Progenitor cell of endocrine pancreas (in vitro differentiated cells): Measurements from ENCODE around the gene NTF3. TPM values are rescaled to one million over a fixed set of nuclear protein-coding genes. Genes with fewer than 3 reads are reported as not detected.

Source experiments
- DNase-seq: peaks from one replicate; pipeline ENCODE4 v3.0.0; 2021; ENCODE audit warnings: low spot score; ENCODE audit not compliant: unreplicated experiment
- H3K27ac Mint-ChIP-seq: 2 replicates; pipeline ENCODE4 v1.8.0; 2021; ENCODE audit warnings: mild to moderate bottlenecking, moderate library complexity, mixed read lengths
- H3K27me3 Mint-ChIP-seq: 2 replicates; pipeline ENCODE4 v1.8.0; 2021; ENCODE audit warnings: mixed read lengths
- H3K36me3 Mint-ChIP-seq: 2 replicates; pipeline ENCODE4 v1.8.0; 2022; ENCODE audit warnings: mixed read lengths; ENCODE audit not compliant: insufficient read depth
- H3K4me1 Mint-ChIP-seq: 2 replicates; pipeline ENCODE4 v1.8.0; 2021; ENCODE audit warnings: low read depth, mixed read lengths
- H3K4me3 Mint-ChIP-seq: 2 replicates; pipeline ENCODE4 v1.8.0; 2021; ENCODE audit warnings: low read depth, mild to moderate bottlenecking, moderate library complexity, mixed read lengths
- H3K9me3 Mint-ChIP-seq: 2 replicates; pipeline ENCODE4 v1.8.0; 2021; ENCODE audit warnings: low read depth, mixed read lengths
- long read RNA-seq: library from polyadenylated mRNA; unstranded; transcript quantifications from one replicate; pipeline ENCODE4 v2.0.0, GENCODE V29; 2020
- total RNA-seq: library from RNA; stranded (reverse); gene quantifications from 2 replicates; pipeline ENCODE4 v1.2.1, GENCODE V29; 2021
- TF ChIP-seq, protein P1 (sequence below): fragments of 200-600 bp; sonication (generic); IDR thresholded peaks from one replicate; pipeline ENCODE4 v1.5.0; 2021; ENCODE audit warnings: antibody characterized with exemption, mild to moderate bottlenecking; ENCODE audit not compliant: unreplicated experiment

Gene NTF3
- total RNA-seq: 1.2 and 2.4 TPM in 2 replicates
- long read RNA-seq, partial matches to known transcripts: 0 of 4 reads
- long read RNA-seq, other reads (novel, unspliced or antisense): 1 of 4 reads

DNA sequence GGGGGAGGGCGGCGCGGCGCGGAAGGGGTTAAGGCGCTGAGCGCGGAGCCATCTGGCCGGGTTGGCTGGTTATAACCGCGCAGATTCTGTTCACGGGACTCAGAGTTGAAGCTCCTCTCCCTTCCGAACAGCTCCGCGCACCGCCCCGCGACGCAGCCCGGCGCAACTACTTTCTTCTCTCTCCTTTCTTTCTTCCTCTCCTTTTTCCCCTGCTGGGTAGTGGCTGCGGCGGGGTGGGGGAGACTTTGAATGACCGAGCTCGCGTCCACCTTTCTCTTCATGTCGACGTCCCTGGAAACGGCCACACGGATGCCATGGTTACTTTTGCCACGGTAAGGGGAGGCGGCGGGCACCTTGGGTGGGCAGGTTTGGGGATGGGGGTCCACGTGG lies at the start of gene NTF3:
Gene NTF3, plus strand, starts transcription at position 98 of the 390 bp plus-strand sequence. Its CDS starts 217 bp downstream, at position 315.
- H3K27me3 Mint-ChIP-seq: peaks cover 50% of the 10 kb centered on the region
- peak within 1 kb of the TSS; percentile 79 for H3K4me3 Mint-ChIP-seq
- TF ChIP-seq, protein P1, sequence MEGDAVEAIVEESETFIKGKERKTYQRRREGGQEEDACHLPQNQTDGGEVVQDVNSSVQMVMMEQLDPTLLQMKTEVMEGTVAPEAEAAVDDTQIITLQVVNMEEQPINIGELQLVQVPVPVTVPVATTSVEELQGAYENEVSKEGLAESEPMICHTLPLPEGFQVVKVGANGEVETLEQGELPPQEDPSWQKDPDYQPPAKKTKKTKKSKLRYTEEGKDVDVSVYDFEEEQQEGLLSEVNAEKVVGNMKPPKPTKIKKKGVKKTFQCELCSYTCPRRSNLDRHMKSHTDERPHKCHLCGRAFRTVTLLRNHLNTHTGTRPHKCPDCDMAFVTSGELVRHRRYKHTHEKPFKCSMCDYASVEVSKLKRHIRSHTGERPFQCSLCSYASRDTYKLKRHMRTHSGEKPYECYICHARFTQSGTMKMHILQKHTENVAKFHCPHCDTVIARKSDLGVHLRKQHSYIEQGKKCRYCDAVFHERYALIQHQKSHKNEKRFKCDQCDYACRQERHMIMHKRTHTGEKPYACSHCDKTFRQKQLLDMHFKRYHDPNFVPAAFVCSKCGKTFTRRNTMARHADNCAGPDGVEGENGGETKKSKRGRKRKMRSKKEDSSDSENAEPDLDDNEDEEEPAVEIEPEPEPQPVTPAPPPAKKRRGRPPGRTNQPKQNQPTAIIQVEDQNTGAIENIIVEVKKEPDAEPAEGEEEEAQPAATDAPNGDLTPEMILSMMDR: no peak
- H3K36me3 Mint-ChIP-seq: no peaks in the 10 kb centered on the region
- H3K27ac Mint-ChIP-seq: peak within 1 kb of the TSS; percentile 76
- no peaks in the 10 kb centered on the region for H3K9me3 Mint-ChIP-seq
- peak; percentile 34 for DNase-seq
- peaks cover 41% of the 10 kb centered on the region for H3K4me1 Mint-ChIP-seq

- no peak overlapping the region for H3K4me3 Mint-ChIP-seq
- no peak overlapping the region for H3K27ac Mint-ChIP-seq
- peaks cover 35% of the 10 kb centered on the region for H3K27me3 Mint-ChIP-seq
- DNase-seq: no peak
- H3K4me1 Mint-ChIP-seq: peaks cover 2% of the 10 kb centered on the region
- TF ChIP-seq, protein P1: no peak
- no peaks in the 10 kb centered on the region for H3K36me3 Mint-ChIP-seq
- peaks cover 5% of the 10 kb centered on the region for H3K9me3 Mint-ChIP-seq
These were observed 47.9 kb upstream of the NTF3 start for GRCh38 chr12:5384015-5384414.

- Mint-ChIP-seq H3K36me3 (no peaks in the 10 kb centered on the region), H3K4me1 (peaks cover 6% of the 10 kb centered on the region), H3K9me3 (peaks cover 5% of the 10 kb centered on the region), H3K27me3 (peaks cover 24% of the 10 kb centered on the region), H3K4me3 (no peak overlapping the region), H3K27ac (no peak overlapping the region)
- TF ChIP-seq, protein P1: no peak
- no peak for DNase-seq
These were observed 43.0 kb upstream of the NTF3 start for GRCh38 chr12:5388581-5389535.

DNA sequence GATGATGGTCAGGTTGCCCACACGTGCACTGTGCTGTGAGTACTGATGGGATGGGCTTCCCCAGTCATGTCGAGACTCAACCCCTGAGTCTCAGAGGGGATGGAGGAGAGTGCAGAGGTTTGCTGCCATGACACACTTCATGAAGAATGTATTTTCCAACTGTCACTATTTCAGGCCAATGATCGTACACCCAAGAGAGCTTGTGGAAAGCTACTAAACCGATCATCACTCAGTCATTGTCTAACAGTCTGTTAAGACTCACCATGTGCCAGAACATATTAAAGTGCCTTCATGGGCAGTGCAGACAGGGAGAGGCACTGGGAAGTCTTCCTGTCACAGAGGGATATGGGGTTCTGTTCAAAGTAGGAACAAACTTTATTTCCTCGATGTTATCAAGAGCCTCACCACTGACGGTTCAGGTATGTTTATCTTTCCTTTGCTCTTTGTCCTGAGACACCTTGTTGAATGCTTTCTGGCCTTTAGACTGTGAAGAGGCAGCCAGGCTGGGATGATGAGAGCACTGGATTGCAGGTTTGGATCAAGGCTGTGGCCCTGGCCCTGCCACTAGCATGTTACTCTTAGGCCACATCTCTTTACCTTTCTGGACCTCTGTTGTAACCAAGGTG lies 41.6 kb upstream of the NTF3 start:
- Mint-ChIP-seq H3K27me3 (peaks cover 28% of the 10 kb centered on the region), H3K4me3 (no peak overlapping the region), H3K27ac (no peak overlapping the region), H3K9me3 (peaks cover 5% of the 10 kb centered on the region), H3K36me3 (no peaks in the 10 kb centered on the region), H3K4me1 (peaks cover 6% of the 10 kb centered on the region)
- TF ChIP-seq, protein P1: no peak
- DNase-seq: no peak

DNA sequence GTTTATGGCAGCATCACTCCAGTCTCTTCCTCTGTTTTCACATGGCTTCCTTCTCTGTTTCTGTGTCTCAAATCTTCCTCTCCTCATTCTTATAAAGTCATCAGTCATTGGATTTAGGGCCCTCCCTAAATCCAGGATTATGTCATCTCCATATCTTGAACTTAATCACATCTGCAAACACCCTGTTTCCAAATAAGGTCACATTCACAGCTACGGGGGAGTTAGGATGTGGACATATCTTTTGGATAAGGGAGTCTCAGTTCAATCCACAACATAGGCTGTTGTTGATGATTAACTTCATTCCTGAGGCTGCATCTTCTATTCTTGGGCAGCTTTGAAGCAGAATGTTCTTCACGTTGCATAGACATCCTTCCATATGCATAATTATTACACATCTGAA lies 40.3 kb upstream of the NTF3 start:
- peaks cover 31% of the 10 kb centered on the region for H3K27me3 Mint-ChIP-seq
- TF ChIP-seq, protein P1: no peak
- no peaks in the 10 kb centered on the region for H3K36me3 Mint-ChIP-seq
- H3K4me1 Mint-ChIP-seq: peaks cover 10% of the 10 kb centered on the region
- H3K4me3 Mint-ChIP-seq: no peak overlapping the region
- DNase-seq: no peak
- H3K9me3 Mint-ChIP-seq: peaks cover 5% of the 10 kb centered on the region
- no peak overlapping the region for H3K27ac Mint-ChIP-seq
